Heart right ventricle (tissue), 16 donors: ENCODE results near the gene ITIH5. TPM values are rescaled to one million over a fixed set of nuclear protein-coding genes. Genes with fewer than 3 reads are reported as not detected.

Experiments
- ATAC-seq, 8 donors: fragments of 200-7000 bp; cut with Tn5 transposase; one replicate each; pipeline ENCODE4 v1.9.1; 2020; ENCODE audit warnings: mild to moderate bottlenecking in 8 of 8, moderate library complexity in 8 of 8, moderate number of reproducible peaks in 1 of 8
- DNase-seq, 2 donors: peaks; one replicate each; pipeline ENCODE4 v3.0.0-alpha.2; 2020
- H3K27ac ChIP-seq, 10 donors: fragments of 200-600 bp; sonication (generic) in 2 of 10; one replicate each; pipeline versions ENCODE4 v1.5.0 to v1.8.0; 2020 to 2022; ENCODE audit warnings: mild to moderate bottlenecking in 3 of 10
- H3K27me3 ChIP-seq, 7 donors: fragments of 200-600 bp; one replicate each; pipeline ENCODE4 v1.8.0; 2021 to 2022; ENCODE audit warnings: mild to moderate bottlenecking in 2 of 7
- H3K36me3 ChIP-seq, 9 donors: fragments of 200-600 bp; sonication (generic) in 1 of 9; one replicate each; pipeline versions ENCODE4 v1.5.0 to v1.8.0; 2020 to 2022; ENCODE audit warnings: mild to moderate bottlenecking in 2 of 9
- H3K4me1 ChIP-seq, 9 donors: fragments of 200-600 bp; sonication (generic) in 1 of 9; one replicate each; pipeline versions ENCODE4 v1.5.0 to v1.8.0; 2020 to 2022; ENCODE audit warnings: mild to moderate bottlenecking in 4 of 9
- H3K4me3 ChIP-seq, 10 donors: fragments of 200-600 bp; sonication (generic) in 2 of 10; one replicate each; pipeline versions ENCODE4 v1.5.0 to v1.8.0; 2020 to 2022; ENCODE audit warnings: mild to moderate bottlenecking in 7 of 10, moderate library complexity in 2 of 10
- H3K9me3 ChIP-seq, 11 donors: fragments of 200-600 bp in 10 of 11; sonication (generic) in 2 of 11; one replicate each; pipeline versions ENCODE4 v1.5.0 to v1.8.0; 2013 to 2022; ENCODE audit warnings: mild to moderate bottlenecking in 2 of 11, control low read depth in 1 of 11, moderate library complexity in 1 of 11
- CTCF ChIP-seq, 9 donors: fragments of 200-600 bp; sonication (generic) in 2 of 9; IDR thresholded peaks; one replicate each; pipeline versions ENCODE4 v1.5.0 to v1.8.0; 2021 to 2022; ENCODE audit warnings: antibody characterized with exemption in 9 of 9, mild to moderate bottlenecking in 5 of 9, moderate library complexity in 1 of 9
- whole genome bisulfite sequencing, 2 donors: extraction: QIAGEN DNeasy Blood & Tissue Kit; methylation state at CpG; one replicate each; pipeline ENCODE4 v1.1.7; 2013; ENCODE audit warnings: inconsistent platforms in 1 of 2; 5-methylcytosine and 5-hydroxymethylcytosine counted together
- intact Hi-C, 10 donors: fragments of 100-400 bp; cut with DNase I; formaldehyde crosslinking; loops; one replicate each; pipeline versions ENCODE4 v1.11.1 to v1.14.2; 2022
- polyA plus RNA-seq, 2 donors: library from polyadenylated mRNA; stranded (reverse); fragments of 200-250 nt; gene quantifications; one replicate each; pipeline ENCODE4 v1.2.3, GENCODE V29; 2013
- total RNA-seq, 10 donors: library from RNA; stranded (reverse); fragmentation: NEBNext Ultra II Directional in 3 of 10; extraction: Animal tissue kit (Norgen Biotek cat#: 25700) in 3 of 10; gene quantifications; one replicate each; pipeline versions ENCODE4 v1.2.1 to v1.2.4, GENCODE V29; 2021 to 2023
- donor health status: Arrhythmogenic right ventricular cardiomyopathy.
- donor health status: ischemic (EF 13 %, LVEDD 7.1; RV severe dilation, severe dysfunction).
- donor health status: healthy with polysubstance abuse.
- donor health status: DM: no; HTN: yes; CAD: no.
- donor health status: DM: no; HTN: no; CAD: no.
- donor health status: ischemic (EF 25% LVEDD 6.9; RV normal size, moderate dysfunction).
- donor health status: ischemic (EF 25% LVEDD 5.7; RV mildly dilated, moderate dysfunction).
- donor health status: healthy.
- donor health status: DM: yes; HTN: yes; CAD: no.
- donor health status: Ischemic cardiomyopathy.
- donor health status: ischemic (EF 35%, LVEDD 5.7; RV mildly dilated, moderate dysfunction).
- donor health status: nonischemic (EF 11% LVEDD 7.7; RV severe dilation, severe dysfunction).
- donor health status: DM: yes; HTN: yes; CAD: no.
- donor health status: PGD.
- donor health status: ischemic (EF 29% LVEDD 5.4; RV normal size, mild dysfunction).
- donor health status: nonischemic (EF 23%, LVEDD 6.1; RV moderate dilation, normal function).

ITIH5 gene
- total and polyA plus RNA-seq, 12 donors, result 2.8 to 21.3 (median 12.2) TPM

- H3K36me3 ChIP-seq, result no peaks in the 10 kb centered on the region
- 81 to 86% methylated on average over 5 of the region's 5 CpGs for WGBS, 2 donors
- peak overlapping the region in 1 of 10 donors; percentile 15 for H3K27ac ChIP-seq
- no peak for ATAC-seq
- H3K4me1 ChIP-seq, result peaks cover 0 to 20% (median 5%) of the 10 kb centered on the region in 9 donors
- H3K4me3 ChIP-seq, result no peak overlapping the region
- TF ChIP-seq CTCF (IDR thresholded peaks at IDR 0.05), result no peak
- no peaks in the 10 kb centered on the region for H3K27me3 ChIP-seq
- H3K9me3 ChIP-seq, result no peaks in the 10 kb centered on the region
- intact Hi-C loops, result loop anchor here in 1 of 10 donors (10.0 kb wide), 1 partner anchor 75 kb away; no protein-coding TSS in a partner anchor
- DNase-seq, result no peak
These were observed 57.2 kb downstream of the ITIH5 start for GRCh38 chr10:7609556-7609955.

GRCh38 chr10:7608001-7608400 is 58.8 kb downstream of the ITIH5 start:
- TF ChIP-seq CTCF (IDR thresholded peaks at IDR 0.05), result no peak
- DNase-seq (no peak), ATAC-seq (no peak)
- intact Hi-C loops, result loop anchor here in 1 of 10 donors (10.0 kb wide), 1 partner anchor 73 kb away; no protein-coding TSS in a partner anchor
- Histone ChIP-seq H3K4me3 (no peak overlapping the region), H3K4me1 (peaks cover 0 to 20% (median 5%) of the 10 kb centered on the region in 9 donors), H3K27me3 (no peaks in the 10 kb centered on the region), H3K9me3 (no peaks in the 10 kb centered on the region), H3K27ac (no peak overlapping the region), H3K36me3 (no peaks in the 10 kb centered on the region)
- WGBS, 2 donors, result 90 to 93% methylated on average over 11 of the region's 11 CpGs

- H3K9me3 ChIP-seq, result no peaks in the 10 kb centered on the region
- H3K27me3 ChIP-seq, result no peaks in the 10 kb centered on the region
- ATAC-seq, result peak in 5 of 8 donors; percentile 7 to 59 (median 39)
- TF ChIP-seq CTCF (IDR thresholded peaks at IDR 0.05), result no peak
- H3K36me3 ChIP-seq, result no peaks in the 10 kb centered on the region
- intact Hi-C loops, result loop anchor here in 1 of 10 donors (10.0 kb wide), 1 partner anchor 72 kb away; no protein-coding TSS in a partner anchor
- peaks cover 0 to 20% (median 5%) of the 10 kb centered on the region in 9 donors for H3K4me1 ChIP-seq
- no peak for DNase-seq
- WGBS, 2 donors, result 46 to 47% methylated on average over 4 of the region's 4 CpGs
- H3K27ac ChIP-seq, result peak overlapping the region in 2 of 10 donors; percentile 35 to 41
- no peak overlapping the region for H3K4me3 ChIP-seq
These were observed 59.8 kb downstream of the ITIH5 start for GRCh38 chr10:7606951-7607404.

- WGBS, 2 donors, result 32 to 41% methylated on average over 11 of the region's 11 CpGs
- ATAC-seq (no peak), DNase-seq (no peak)
- peaks cover 0 to 15% (median 5%) of the 10 kb centered on the region in 9 donors for H3K4me1 ChIP-seq
- H3K27me3 ChIP-seq, result no peaks in the 10 kb centered on the region
- no peaks in the 10 kb centered on the region for H3K9me3 ChIP-seq
- peaks cover 0 to 3% (median 0%) of the 10 kb centered on the region in 9 donors for H3K36me3 ChIP-seq
- no peak for TF ChIP-seq CTCF (IDR thresholded peaks at IDR 0.05)
- intact Hi-C loops, result loop anchor here in 1 of 10 donors (10.0 kb wide), 1 partner anchor 71 kb away; no protein-coding TSS in a partner anchor
- no peak overlapping the region for H3K4me3 ChIP-seq
- no peak overlapping the region for H3K27ac ChIP-seq
These were observed 61.0 kb downstream of the ITIH5 start for GRCh38 chr10:7605565-7606295.
